Measurements from ENCODE around the gene KCTD21. TPM values are rescaled to one million over a fixed set of nuclear protein-coding genes. Genes with fewer than 3 reads are reported as not detected.

The KCTD21 gene
- total RNA-seq, 1 experiment from 2014 or later = 3.0 TPM

GRCh38 chr11:78161962-78162371, 26.5 kb downstream of the KCTD21 start:
- no peak for DNase-seq (ENCODE audit: low read depth, low spot score)
- POLR2A ChIA-PET = no interaction called here
- ATAC-seq = no peak
- TF ChIP-seq SIN3A (IDR thresholded peaks at IDR 0.05; ENCODE audit: low read depth) (no peak), RAD21 (IDR thresholded peaks at IDR 0.05; ENCODE audit: low read depth) (no peak), REST (IDR thresholded peaks at IDR 0.05; ENCODE audit: low read depth) (no peak), ZNF274 (IDR thresholded peaks at IDR 0.05; ENCODE audit: low read depth, low read length) (no peak), MAX (IDR thresholded peaks at IDR 0.05) (no peak), JUND (IDR thresholded peaks at IDR 0.05) (no peak), EZH2 (IDR thresholded peaks at IDR 0.05) (no peak), POLR2A (IDR thresholded peaks at IDR 0.05; ENCODE audit: borderline replicate concordance, extremely low read depth, insufficient read depth, insufficient read length) (no peak), CBX3 (IDR thresholded peaks at IDR 0.05; ENCODE audit: low read depth) (no peak), YY1 (IDR thresholded peaks at IDR 0.05; ENCODE audit: extremely low read depth, insufficient replicate concordance, low read depth, low read length) (no peak), EGR1 (IDR thresholded peaks at IDR 0.05; ENCODE audit: low read depth) (no peak), SP1 (IDR thresholded peaks at IDR 0.05; ENCODE audit: low read depth) (no peak), ELF1 (IDR thresholded peaks at IDR 0.05; ENCODE audit: borderline replicate concordance, low read depth) (no peak), FOSL1 (IDR thresholded peaks at IDR 0.05; ENCODE audit: low read depth) (no peak), SRF (IDR thresholded peaks at IDR 0.05; ENCODE audit: low read depth) (no peak), CEBPB (IDR thresholded peaks at IDR 0.05; ENCODE audit: low read depth) (no peak), EZH2phosphoT487 (IDR thresholded peaks at IDR 0.05; ENCODE audit: borderline replicate concordance) (no peak), ATF3 (IDR thresholded peaks at IDR 0.05) (no peak), POLR2AphosphoS5 (IDR thresholded peaks at IDR 0.05; ENCODE audit: low read depth, low read length) (no peak)
- H3K36me3 ChIP-seq (ENCODE audit: control insufficient read depth in 1 of 2, insufficient read depth in 2 of 2, low read length in 2 of 2) = no peaks in the 10 kb centered on the region
- H4K20me1 ChIP-seq (ENCODE audit: insufficient read depth) = no peaks in the 10 kb centered on the region
- H3K4me2 ChIP-seq (ENCODE audit: low read length) = no peak overlapping the region
- H3K9me3 ChIP-seq (ENCODE audit: control insufficient read depth in 1 of 2, insufficient read depth in 1 of 2, low read depth in 1 of 2, low read length in 2 of 2) = no peaks in the 10 kb centered on the region
- no peak overlapping the region for H3K9ac ChIP-seq (ENCODE audit: low read length)
- CTCF ChIA-PET = no interaction called here
- H2AFZ ChIP-seq (ENCODE audit: low read depth, low read length, poor library complexity, severe bottlenecking) = no peak overlapping the region
- H3K4me3 ChIP-seq (replicated peaks in 1 of 2; ENCODE audit: low read depth in 1 of 2, low read length in 2 of 2) = no peak overlapping the region
- no peaks in the 10 kb centered on the region for H3K9me2 ChIP-seq (ENCODE audit: insufficient read depth)
- RAD21 ChIA-PET (ENCODE audit: low non-redundant PET in 1 of 2, low total read pairs in 2 of 2, uncharacterized antibody in 2 of 2, unreplicated experiment in 2 of 2) = no interaction called here
- intact Hi-C loops (cut with micrococcal nuclease) = no loop called here
- no TSS peak for BruUV-seq (replicated peaks)
- H3K4me1 ChIP-seq (ENCODE audit: control insufficient read depth in 1 of 2, insufficient read depth in 2 of 2, low read length in 2 of 2) = no peaks in the 10 kb centered on the region
- H3K27me3 ChIP-seq (ENCODE audit: insufficient read depth, low read length) = no peaks in the 10 kb centered on the region
- no peaks in the 10 kb centered on the region for H3K79me2 ChIP-seq (ENCODE audit: insufficient read depth, low read length)
- no peak overlapping the region for H3K27ac ChIP-seq (ENCODE audit: low read depth, low read length)

All from HCT116 (cell line).